Neural progenitor cell (in vitro differentiated cells): Measurements from ENCODE around the gene CCDC7.
"Not testable (repeated sequence)": the region's sequence is repeated elsewhere in the genome, so short reads cannot be mapped to it uniquely, and the experiment has no call there.

Source experiments
- EZH2 ChIP-seq: fragments of 200-600 bp; sonication (generic); IDR thresholded peaks from 2 replicates; pipeline ENCODE4 v1.6.1; 2017; ENCODE audit warnings: antibody characterized with exemption, mild to moderate bottlenecking, moderate library complexity
- TF ChIP-seq, protein P1 (sequence below): fragments of 200-600 bp; sonication (generic); IDR thresholded peaks from 2 replicates; pipeline ENCODE4 v1.5.1; 2017; ENCODE audit warnings: antibody characterized with exemption, mild to moderate bottlenecking

DNA sequence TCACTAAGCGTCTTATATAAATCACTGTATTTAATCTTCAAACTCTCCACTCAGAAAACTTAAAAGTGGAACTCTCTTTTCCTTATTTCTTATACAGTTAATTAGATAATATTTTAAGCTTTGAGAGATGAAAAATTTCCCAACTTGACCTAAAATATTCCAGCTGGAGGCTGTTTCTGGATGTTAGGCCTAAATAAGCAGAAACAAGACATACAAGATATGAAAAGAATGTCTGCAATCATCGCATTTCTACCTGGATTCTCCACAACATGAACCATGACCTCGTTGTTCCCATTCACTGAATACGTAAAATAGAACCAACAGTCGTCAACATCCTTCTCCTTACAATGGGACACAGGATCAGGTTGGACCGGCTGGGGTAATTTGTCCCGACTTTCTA, 464.0 kb downstream of the CCDC7 start:
- TF ChIP-seq, protein P1, sequence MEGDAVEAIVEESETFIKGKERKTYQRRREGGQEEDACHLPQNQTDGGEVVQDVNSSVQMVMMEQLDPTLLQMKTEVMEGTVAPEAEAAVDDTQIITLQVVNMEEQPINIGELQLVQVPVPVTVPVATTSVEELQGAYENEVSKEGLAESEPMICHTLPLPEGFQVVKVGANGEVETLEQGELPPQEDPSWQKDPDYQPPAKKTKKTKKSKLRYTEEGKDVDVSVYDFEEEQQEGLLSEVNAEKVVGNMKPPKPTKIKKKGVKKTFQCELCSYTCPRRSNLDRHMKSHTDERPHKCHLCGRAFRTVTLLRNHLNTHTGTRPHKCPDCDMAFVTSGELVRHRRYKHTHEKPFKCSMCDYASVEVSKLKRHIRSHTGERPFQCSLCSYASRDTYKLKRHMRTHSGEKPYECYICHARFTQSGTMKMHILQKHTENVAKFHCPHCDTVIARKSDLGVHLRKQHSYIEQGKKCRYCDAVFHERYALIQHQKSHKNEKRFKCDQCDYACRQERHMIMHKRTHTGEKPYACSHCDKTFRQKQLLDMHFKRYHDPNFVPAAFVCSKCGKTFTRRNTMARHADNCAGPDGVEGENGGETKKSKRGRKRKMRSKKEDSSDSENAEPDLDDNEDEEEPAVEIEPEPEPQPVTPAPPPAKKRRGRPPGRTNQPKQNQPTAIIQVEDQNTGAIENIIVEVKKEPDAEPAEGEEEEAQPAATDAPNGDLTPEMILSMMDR: not testable (repeated sequence)
- TF ChIP-seq EZH2: not testable (repeated sequence)
